Activated naive CD8-positive, alpha-beta T cell treated with anti-CD3 and anti-CD28 coated beads, Interleukin-2, amount 50 U/mL, for 24 hours (primary cell): ENCODE results near the gene RPLP1.

Experiments used
- ATAC-seq: fragments of 150-1000 bp; cut with Tn5 transposase; one replicate; pipeline ENCODE4 v1.10.0; 2021
- DNase-seq: peaks from one replicate; pipeline ENCODE4 v3.0.0; 2021
- H3K27ac Mint-ChIP-seq: one replicate; pipeline ENCODE4 v1.8.0; 2021; ENCODE audit warnings: mild to moderate bottlenecking, mixed read lengths
- H3K27me3 Mint-ChIP-seq: one replicate; pipeline ENCODE4 v1.8.0; 2021; ENCODE audit warnings: mixed read lengths
- H3K36me3 Mint-ChIP-seq: one replicate; pipeline ENCODE4 v1.8.0; 2021; ENCODE audit warnings: low read depth, mixed read lengths
- H3K4me1 Mint-ChIP-seq: one replicate; pipeline ENCODE4 v1.8.0; 2021; ENCODE audit warnings: mixed read lengths
- H3K4me3 Mint-ChIP-seq: one replicate; pipeline ENCODE4 v1.8.0; 2021; ENCODE audit warnings: mild to moderate bottlenecking, moderate library complexity, mixed read lengths
- H3K9me3 Mint-ChIP-seq: one replicate; pipeline ENCODE4 v1.8.0; 2021; ENCODE audit warnings: mixed read lengths

The RPLP1 gene

GRCh38 chr15:69468241-69469121, 15.9 kb downstream of the RPLP1 start:
- Mint-ChIP-seq H3K36me3 (no peaks in the 10 kb centered on the region), H3K9me3 (no peaks in the 10 kb centered on the region), H3K4me3 (peak overlapping the region; percentile 71), H3K4me1 (peaks cover 35% of the 10 kb centered on the region), H3K27ac (peak overlapping the region; percentile 89), H3K27me3 (peaks cover 6% of the 10 kb centered on the region)
- ATAC-seq (peak; percentile 98), DNase-seq (peak; percentile 74)

GRCh38 chr15:69469467-69470201, 17.0 kb downstream of the RPLP1 start:
- no peaks in the 10 kb centered on the region for H3K9me3 Mint-ChIP-seq
- DNase-seq (no peak), ATAC-seq (no peak)
- H3K27ac Mint-ChIP-seq, result peak overlapping the region; percentile 18
- peaks cover 33% of the 10 kb centered on the region for H3K4me1 Mint-ChIP-seq
- no peaks in the 10 kb centered on the region for H3K36me3 Mint-ChIP-seq
- H3K4me3 Mint-ChIP-seq, result peak overlapping the region; percentile 71
- peaks cover 6% of the 10 kb centered on the region for H3K27me3 Mint-ChIP-seq

GRCh38 chr15:69472046-69472445, 19.4 kb downstream of the RPLP1 start:
- H3K27ac Mint-ChIP-seq, result no peak overlapping the region
- peaks cover 8% of the 10 kb centered on the region for H3K27me3 Mint-ChIP-seq
- no peaks in the 10 kb centered on the region for H3K9me3 Mint-ChIP-seq
- ATAC-seq (no peak), DNase-seq (no peak)
- H3K36me3 Mint-ChIP-seq, result no peaks in the 10 kb centered on the region
- no peak overlapping the region for H3K4me3 Mint-ChIP-seq
- peaks cover 28% of the 10 kb centered on the region for H3K4me1 Mint-ChIP-seq

GRCh38 chr15:69472562-69472961, 19.9 kb downstream of the RPLP1 start:
- ATAC-seq (no peak), DNase-seq (no peak)
- peaks cover 25% of the 10 kb centered on the region for H3K4me1 Mint-ChIP-seq
- no peaks in the 10 kb centered on the region for H3K36me3 Mint-ChIP-seq
- H3K27me3 Mint-ChIP-seq, result peaks cover 8% of the 10 kb centered on the region
- no peaks in the 10 kb centered on the region for H3K9me3 Mint-ChIP-seq
- no peak overlapping the region for H3K27ac Mint-ChIP-seq
- H3K4me3 Mint-ChIP-seq, result no peak overlapping the region

GRCh38 chr15:69474291-69474690, 21.7 kb downstream of the RPLP1 start:
- Mint-ChIP-seq H3K9me3 (no peaks in the 10 kb centered on the region), H3K4me1 (peaks cover 11% of the 10 kb centered on the region), H3K27ac (no peak overlapping the region), H3K36me3 (no peaks in the 10 kb centered on the region), H3K27me3 (peaks cover 11% of the 10 kb centered on the region), H3K4me3 (no peak overlapping the region)
- ATAC-seq (no peak), DNase-seq (no peak)

GRCh38 chr15:69474846-69475455, 22.3 kb downstream of the RPLP1 start:
- Mint-ChIP-seq H3K9me3 (peaks cover 6% of the 10 kb centered on the region), H3K36me3 (peaks cover 2% of the 10 kb centered on the region), H3K27ac (no peak overlapping the region), H3K4me3 (no peak overlapping the region), H3K27me3 (peaks cover 11% of the 10 kb centered on the region), H3K4me1 (peaks cover 5% of the 10 kb centered on the region)
- DNase-seq, result no peak
- no peak for ATAC-seq

GRCh38 chr15:69475769-69476358, 23.2 kb downstream of the RPLP1 start:
- peak; percentile 79 for DNase-seq
- no peak overlapping the region for H3K4me3 Mint-ChIP-seq
- peaks cover 2% of the 10 kb centered on the region for H3K36me3 Mint-ChIP-seq
- H3K4me1 Mint-ChIP-seq, result peaks cover 8% of the 10 kb centered on the region
- peak; percentile 78 for ATAC-seq
- peaks cover 12% of the 10 kb centered on the region for H3K9me3 Mint-ChIP-seq
- H3K27ac Mint-ChIP-seq, result no peak overlapping the region
- H3K27me3 Mint-ChIP-seq, result peaks cover 12% of the 10 kb centered on the region

- Mint-ChIP-seq H3K4me3 (no peak overlapping the region), H3K9me3 (peaks cover 12% of the 10 kb centered on the region), H3K36me3 (peaks cover 2% of the 10 kb centered on the region), H3K27me3 (peaks cover 10% of the 10 kb centered on the region), H3K4me1 (peaks cover 12% of the 10 kb centered on the region), H3K27ac (no peak overlapping the region)
- ATAC-seq, result no peak
- no peak for DNase-seq
These were observed 24.3 kb downstream of the RPLP1 start for GRCh38 chr15:69476704-69477473.

GRCh38 chr15:69478259-69478781, 25.7 kb downstream of the RPLP1 start:
- peaks cover 12% of the 10 kb centered on the region for H3K9me3 Mint-ChIP-seq

GRCh38 chr15:69479081-69479480, 26.5 kb downstream of the RPLP1 start:
- Mint-ChIP-seq H3K36me3 (peaks cover 2% of the 10 kb centered on the region), H3K27me3 (peaks cover 10% of the 10 kb centered on the region), H3K4me3 (no peak overlapping the region), H3K9me3 (peaks cover 12% of the 10 kb centered on the region), H3K27ac (no peak overlapping the region), H3K4me1 (peaks cover 12% of the 10 kb centered on the region)
- DNase-seq, result no peak
- no peak for ATAC-seq

More at GRCh38 chr15:69478259-69478781, 25.7 kb downstream of the RPLP1 start:
- H3K27ac Mint-ChIP-seq, result no peak overlapping the region
- ATAC-seq, result no peak
- peaks cover 10% of the 10 kb centered on the region for H3K27me3 Mint-ChIP-seq
- no peak overlapping the region for H3K4me3 Mint-ChIP-seq
- DNase-seq, result peak; percentile 69
- H3K36me3 Mint-ChIP-seq, result peaks cover 2% of the 10 kb centered on the region
- H3K4me1 Mint-ChIP-seq, result peaks cover 12% of the 10 kb centered on the region

GRCh38 chr15:69479971-69480370, 27.4 kb downstream of the RPLP1 start:
- H3K9me3 Mint-ChIP-seq, result peaks cover 12% of the 10 kb centered on the region
- H3K4me1 Mint-ChIP-seq, result peaks cover 12% of the 10 kb centered on the region
- ATAC-seq (no peak), DNase-seq (no peak)
- H3K27me3 Mint-ChIP-seq, result peaks cover 8% of the 10 kb centered on the region
- peaks cover 2% of the 10 kb centered on the region for H3K36me3 Mint-ChIP-seq
- no peak overlapping the region for H3K27ac Mint-ChIP-seq
- no peak overlapping the region for H3K4me3 Mint-ChIP-seq

GRCh38 chr15:69480932-69481331, 28.3 kb downstream of the RPLP1 start:
- peaks cover 12% of the 10 kb centered on the region for H3K4me1 Mint-ChIP-seq
- peak; percentile 60 for ATAC-seq
- H3K27me3 Mint-ChIP-seq, result peaks cover 7% of the 10 kb centered on the region
- peaks cover 2% of the 10 kb centered on the region for H3K36me3 Mint-ChIP-seq
- H3K4me3 Mint-ChIP-seq, result no peak overlapping the region
- peaks cover 12% of the 10 kb centered on the region for H3K9me3 Mint-ChIP-seq
- DNase-seq, result no peak
- no peak overlapping the region for H3K27ac Mint-ChIP-seq

- Mint-ChIP-seq H3K4me3 (no peak overlapping the region), H3K4me1 (peaks cover 12% of the 10 kb centered on the region), H3K9me3 (peaks cover 12% of the 10 kb centered on the region), H3K27me3 (peaks cover 6% of the 10 kb centered on the region), H3K27ac (no peak overlapping the region), H3K36me3 (peaks cover 2% of the 10 kb centered on the region)
- DNase-seq (no peak), ATAC-seq (no peak)
These were observed 30.2 kb downstream of the RPLP1 start for GRCh38 chr15:69482686-69483256.
